Natural killer cell (primary cell): Measurements from ENCODE around the gene LRRC18. TPM values are rescaled to one million over a fixed set of nuclear protein-coding genes. Genes with fewer than 3 reads are reported as not detected.

ENCODE experiments used
- ATAC-seq, 3 donors: fragments of 150-1000 bp in 2 of 3; fragments of 200-7000 bp in 1 of 3; cut with Tn5 transposase; 1 replicate in 1 of 3; 2 replicates in 2 of 3; pipeline ENCODE4 v1.10.0; 2021; ENCODE audit warnings: mild to moderate bottlenecking in 2 of 3, moderate library complexity in 2 of 3
- DNase-seq, 2 donors: peaks; one replicate each; pipeline versions ENCODE4 v3.0.0 to v3.0.0-alpha.2; 2013 to 2021; ENCODE audit warnings: mixed read lengths in 1 of 2
- H3K27ac ChIP-seq: one replicate; pipeline ENCODE4 v1.5.1; 2013; ENCODE audit warnings: mild to moderate bottlenecking, low read length
- H3K27me3 ChIP-seq: one replicate; pipeline ENCODE4 v1.6.1; 2013; ENCODE audit warnings: low read length; ENCODE audit not compliant: control insufficient read depth, insufficient read depth
- H3K36me3 ChIP-seq: one replicate; pipeline ENCODE4 v1.6.1; 2013; ENCODE audit warnings: low read length; ENCODE audit not compliant: control insufficient read depth, insufficient read depth
- H3K4me1 ChIP-seq: one replicate; pipeline ENCODE4 v1.6.1; 2013; ENCODE audit warnings: low read length; ENCODE audit not compliant: control insufficient read depth, insufficient read depth
- H3K4me3 ChIP-seq: one replicate; pipeline ENCODE4 v1.5.1; 2013; ENCODE audit warnings: low read length
- H3K9me3 ChIP-seq: one replicate; pipeline ENCODE4 v1.6.1; 2013; ENCODE audit warnings: low read length; ENCODE audit not compliant: control insufficient read depth, insufficient read depth
- H3K27ac Mint-ChIP-seq, 2 donors: one replicate each; pipeline ENCODE4 v1.8.0; 2022; ENCODE audit warnings: mild to moderate bottlenecking in 2 of 2, mixed read lengths in 2 of 2, moderate library complexity in 1 of 2
- H3K27me3 Mint-ChIP-seq, 2 donors: one replicate each; pipeline ENCODE4 v1.8.0; 2022; ENCODE audit warnings: low read depth in 2 of 2, mixed read lengths in 2 of 2
- H3K36me3 Mint-ChIP-seq: one replicate; pipeline ENCODE4 v1.8.0; 2022; ENCODE audit warnings: mixed read lengths
- H3K4me1 Mint-ChIP-seq, 2 donors: one replicate each; pipeline ENCODE4 v1.8.0; 2022; ENCODE audit warnings: mixed read lengths in 2 of 2
- H3K4me3 Mint-ChIP-seq: one replicate; pipeline ENCODE4 v1.8.0; 2022; ENCODE audit warnings: mild to moderate bottlenecking, moderate library complexity, mixed read lengths
- H3K9me3 Mint-ChIP-seq, 2 donors: one replicate each; pipeline ENCODE4 v1.8.0; 2022; ENCODE audit warnings: mixed read lengths in 2 of 2
- CTCF ChIP-seq: fragments of 200-600 bp; IDR thresholded peaks from one replicate; pipeline ENCODE4 v1.8.0; 2022; ENCODE audit warnings: antibody characterized with exemption
- WGBS: methylation state at CpG from one replicate; pipeline ENCODE4 v1.1.7; 2013; ENCODE audit warnings: missing lambda C conversion rate; ENCODE audit not compliant: insufficient coverage; 5-methylcytosine and 5-hydroxymethylcytosine counted together
- intact Hi-C: fragments of 100-400 bp; cut with micrococcal nuclease; formaldehyde crosslinking; loops from one replicate; pipeline ENCODE4 v1.14.2; 2022
- total RNA-seq, 4 donors: library from RNA; stranded (reverse); fragments of 120-200 nt in 1 of 4; gene quantifications; one replicate each; pipeline versions ENCODE4 v1.2.3 to v1.2.4, GENCODE V29; 2013 to 2022

The LRRC18 gene
- total RNA-seq, 3 donors from 2014 or later (not counting 1 experiment from before 2014, with no cell fraction given), result not detected

GRCh38 chr10:48934672-48935501, 4.8 kb downstream of the LRRC18 start:
- ATAC-seq (peak in 1 of 3 donors; percentile 17), DNase-seq (no peak)
- Histone ChIP-seq H3K4me3 (no peak overlapping the region), H3K27me3 (no peaks in the 10 kb centered on the region), H3K9me3 (no peaks in the 10 kb centered on the region), H3K27ac (no peak overlapping the region), H3K36me3 (no peaks in the 10 kb centered on the region), H3K4me1 (no peaks in the 10 kb centered on the region)
- Mint-ChIP-seq H3K36me3 (no peaks in the 10 kb centered on the region), H3K4me1 (no peaks in the 10 kb centered on the region), H3K9me3 (no peaks in the 10 kb centered on the region), H3K27me3 (peaks cover 0 to 2% of the 10 kb centered on the region in 2 donors), H3K4me3 (no peak overlapping the region), H3K27ac (no peak overlapping the region)
- intact Hi-C loops, result no loop called here
- TF ChIP-seq CTCF, result no peak
- WGBS, result 88% methylated on average over 18 of the region's 18 CpGs

GRCh38 chr10:48932831-48933664, 6.6 kb downstream of the LRRC18 start:
- Histone ChIP-seq H3K4me3 (no peak overlapping the region), H3K27me3 (no peaks in the 10 kb centered on the region), H3K27ac (no peak overlapping the region), H3K36me3 (no peaks in the 10 kb centered on the region), H3K9me3 (no peaks in the 10 kb centered on the region), H3K4me1 (no peaks in the 10 kb centered on the region)
- H3K9me3 Mint-ChIP-seq, result no peaks in the 10 kb centered on the region
- no peak overlapping the region for H3K4me3 Mint-ChIP-seq
- 94% methylated on average over 7 of the region's 7 CpGs for WGBS
- peaks cover 0 to 10% of the 10 kb centered on the region in 2 donors for H3K27me3 Mint-ChIP-seq
- no peaks in the 10 kb centered on the region for H3K36me3 Mint-ChIP-seq
- DNase-seq, result no peak
- ATAC-seq, result no peak
- TF ChIP-seq CTCF, result no peak
- H3K27ac Mint-ChIP-seq, result no peak overlapping the region
- H3K4me1 Mint-ChIP-seq, result no peaks in the 10 kb centered on the region
- intact Hi-C loops, result no loop called here

- H3K4me1 ChIP-seq, result no peaks in the 10 kb centered on the region
- DNase-seq (no peak), ATAC-seq (no peak)
- Mint-ChIP-seq H3K9me3 (no peaks in the 10 kb centered on the region), H3K27ac (no peak overlapping the region), H3K36me3 (no peaks in the 10 kb centered on the region), H3K4me3 (no peak overlapping the region), H3K4me1 (no peaks in the 10 kb centered on the region), H3K27me3 (peaks cover 0 to 10% of the 10 kb centered on the region in 2 donors)
- intact Hi-C loops, result no loop called here
- no peaks in the 10 kb centered on the region for H3K27me3 ChIP-seq
- TF ChIP-seq CTCF, result no peak
- no peak overlapping the region for H3K27ac ChIP-seq
- H3K9me3 ChIP-seq, result no peaks in the 10 kb centered on the region
- no peak overlapping the region for H3K4me3 ChIP-seq
- WGBS, result 50% methylated on average over 1 of the region's 4 CpGs
- no peaks in the 10 kb centered on the region for H3K36me3 ChIP-seq
Observed at GRCh38 chr10:48931188-48931587, 8.5 kb downstream of the LRRC18 start.
